Uterus (tissue), 2 donors: ENCODE measurements around the gene MCM3AP.

Experiments used
- POLR2A ChIP-seq, 2 donors: fragments of 450-650 bp; IDR thresholded peaks; one replicate each; pipeline ENCODE4 v1.6.1; 2016; ENCODE audit warnings: antibody characterized with exemption in 2 of 2, mild to moderate bottlenecking in 1 of 2, moderate library complexity in 1 of 2
- TF ChIP-seq, protein P1 (sequence below), 4 experiments: fragments of 200-600 bp in 2 of 4; fragments of 450-650 bp in 2 of 4; sonication (generic) in 2 of 4; IDR thresholded peaks; one replicate each; pipeline ENCODE4 v1.5.1; 2016 to 2019; ENCODE audit warnings: antibody characterized with exemption in 4 of 4, mild to moderate bottlenecking in 2 of 4, moderate library complexity in 1 of 4

DNA sequence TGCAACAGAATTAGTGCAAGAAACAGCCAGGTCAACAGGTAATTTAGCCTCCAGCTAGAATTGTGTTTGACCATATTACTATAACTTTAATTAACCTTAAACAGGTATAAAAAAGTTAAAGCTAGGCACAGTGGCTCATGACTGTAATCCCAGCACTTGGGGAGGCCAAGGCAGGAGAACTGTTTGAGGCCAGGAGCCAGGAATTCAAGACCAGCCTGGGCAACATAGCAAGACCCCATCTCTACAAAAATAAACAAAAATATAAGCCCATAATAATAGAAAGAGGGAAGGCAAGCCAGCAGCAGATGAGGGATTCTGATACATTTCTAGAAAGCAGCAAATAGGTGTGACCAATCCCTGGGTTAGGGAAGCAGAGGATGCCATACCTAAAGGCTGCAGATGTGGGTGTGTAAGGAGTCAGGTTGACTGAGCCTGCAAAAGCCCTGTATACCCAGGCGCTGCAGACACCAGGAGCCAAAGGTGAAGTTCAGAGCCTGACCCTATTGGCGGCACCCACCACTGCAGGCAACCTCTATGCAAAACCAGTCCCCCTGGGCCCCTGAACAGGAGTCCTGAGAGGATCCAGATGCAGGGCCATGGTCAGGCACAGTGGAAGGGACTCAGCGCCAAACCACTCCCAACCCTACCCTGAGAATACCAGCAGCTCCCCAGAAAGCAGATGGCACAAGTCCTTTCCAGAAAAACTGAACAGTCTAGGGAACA is 37.6 kb downstream of the MCM3AP start:
- TF ChIP-seq, protein P1, sequence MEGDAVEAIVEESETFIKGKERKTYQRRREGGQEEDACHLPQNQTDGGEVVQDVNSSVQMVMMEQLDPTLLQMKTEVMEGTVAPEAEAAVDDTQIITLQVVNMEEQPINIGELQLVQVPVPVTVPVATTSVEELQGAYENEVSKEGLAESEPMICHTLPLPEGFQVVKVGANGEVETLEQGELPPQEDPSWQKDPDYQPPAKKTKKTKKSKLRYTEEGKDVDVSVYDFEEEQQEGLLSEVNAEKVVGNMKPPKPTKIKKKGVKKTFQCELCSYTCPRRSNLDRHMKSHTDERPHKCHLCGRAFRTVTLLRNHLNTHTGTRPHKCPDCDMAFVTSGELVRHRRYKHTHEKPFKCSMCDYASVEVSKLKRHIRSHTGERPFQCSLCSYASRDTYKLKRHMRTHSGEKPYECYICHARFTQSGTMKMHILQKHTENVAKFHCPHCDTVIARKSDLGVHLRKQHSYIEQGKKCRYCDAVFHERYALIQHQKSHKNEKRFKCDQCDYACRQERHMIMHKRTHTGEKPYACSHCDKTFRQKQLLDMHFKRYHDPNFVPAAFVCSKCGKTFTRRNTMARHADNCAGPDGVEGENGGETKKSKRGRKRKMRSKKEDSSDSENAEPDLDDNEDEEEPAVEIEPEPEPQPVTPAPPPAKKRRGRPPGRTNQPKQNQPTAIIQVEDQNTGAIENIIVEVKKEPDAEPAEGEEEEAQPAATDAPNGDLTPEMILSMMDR (IDR thresholded peaks at IDR 0.05) = no peak
- no peak for TF ChIP-seq POLR2A (IDR thresholded peaks at IDR 0.05)
